Measurements from ENCODE around the gene SLC7A1. TPM values are rescaled to one million over a fixed set of nuclear protein-coding genes. Genes with fewer than 3 reads are reported as not detected.

The SLC7A1 gene
- polyA plus RNA-seq, 2 of the 4 experiments (the other 2 are of a cell fraction): 19.9 to 24.8 TPM

GRCh38 chr13:29527511-29527910, 68.0 kb downstream of the SLC7A1 start:
- Histone ChIP-seq H3K4me2 (no peak overlapping the region), H3K9me3 (no peaks in the 10 kb centered on the region), H3K27ac (no peak overlapping the region), H3K4me1 (no peaks in the 10 kb centered on the region), H3K4me3 (no peak overlapping the region)
- POLR2A ChIA-PET: no interaction called here
- no peak for ATAC-seq
- no peak for FAIRE-seq
- no peak for TF ChIP-seq CHD2 (IDR thresholded peaks at IDR 0.05; ENCODE audit: low read length, partially characterized antibody)
- DNase-seq (ENCODE audit: low read depth in 1 of 2, low spot score in 1 of 2): no peak
- 88% methylated on average over 4 of the region's 8 CpGs for WGBS (ENCODE audit: missing lambda C conversion rate)
- CTCF ChIA-PET: interaction anchor here (4.5 kb wide), 1 partner anchor 19 kb away, joined by 17 read pairs; no protein-coding TSS in a partner anchor

- Histone ChIP-seq H3K9me3 (no peaks in the 10 kb centered on the region), H3K4me3 (no peak overlapping the region), H3K27ac (no peak overlapping the region), H3K4me1 (no peaks in the 10 kb centered on the region), H3K4me2 (no peak overlapping the region)
- 95% methylated on average over 14 of the region's 14 CpGs for WGBS (ENCODE audit: missing lambda C conversion rate)
- DNase-seq (ENCODE audit: low read depth in 1 of 2, low spot score in 1 of 2) (no peak), FAIRE-seq (no peak), ATAC-seq (no peak)
- ChIA-PET POLR2A (no interaction called here), CTCF (interaction anchor here (4.5 kb wide), 1 partner anchor 18 kb away, joined by 17 read pairs; no protein-coding TSS in a partner anchor)
- TF ChIP-seq CHD4 (IDR thresholded peaks at IDR 0.05; ENCODE audit: borderline replicate concordance): no peak
- no peak for TF ChIP-seq FOXS1 (CRISPR knock-in tag; IDR thresholded peaks at IDR 0.05)
- TF ChIP-seq RAD21 (conservative IDR thresholded peaks at IDR 0.05 in 1 of 2, IDR thresholded peaks at IDR 0.05 in 1 of 2): no peak
- no peak for TF ChIP-seq NFE2L2 (conservative IDR thresholded peaks at IDR 0.05; ENCODE audit: low read length)
- TF ChIP-seq SREBF2 (IDR thresholded peaks at IDR 0.05): no peak
- TF ChIP-seq REST (IDR thresholded peaks at IDR 0.05): no peak
- no peak for TF ChIP-seq JUN (IDR thresholded peaks at IDR 0.05)
- TF ChIP-seq NPAS2 (CRISPR knock-in tag; IDR thresholded peaks at IDR 0.05; ENCODE audit: borderline replicate concordance): no peak
- no peak for TF ChIP-seq ZNF302 (CRISPR knock-in tag; IDR thresholded peaks at IDR 0.05)
- no peak for TF ChIP-seq MAX (IDR thresholded peaks at IDR 0.05)
- TF ChIP-seq HEYL (CRISPR knock-in tag; IDR thresholded peaks at IDR 0.05): no peak
- TF ChIP-seq HMGXB4 (CRISPR knock-in tag; IDR thresholded peaks at IDR 0.05; ENCODE audit: borderline replicate concordance): no peak
- no peak for TF ChIP-seq RCOR1 (IDR thresholded peaks at IDR 0.05; ENCODE audit: low read depth, low read length)
- TF ChIP-seq CBX2 (IDR thresholded peaks at IDR 0.05; ENCODE audit: borderline replicate concordance, low read depth): no peak
- TF ChIP-seq ATOH8 (CRISPR knock-in tag; IDR thresholded peaks at IDR 0.05; ENCODE audit: low read depth): no peak
- TF ChIP-seq MAZ (IDR thresholded peaks at IDR 0.05; ENCODE audit: borderline replicate concordance, low read depth, low read length): no peak
Observed at GRCh38 chr13:29526741-29527140, 68.7 kb downstream of the SLC7A1 start.

Data from A549 (cell line).